BJ (cell line): ENCODE data around the gene CCDC187. TPM values are rescaled to one million over a fixed set of nuclear protein-coding genes. Genes with fewer than 3 reads are reported as not detected.

Experiments used
- CTCF ChIA-PET: fragments of 350-600 bp; formaldehyde crosslinking; extraction: SDS; loops from one replicate; lab custom pipeline; 2021; ENCODE audit warnings: antibody characterized with exemption, inconsistent platforms; lab: Yijun Ruan, JAX
- POLR2A ChIA-PET: fragments of 300-600 bp; sonication (Branson Sonifier 250); formaldehyde crosslinking; extraction: SDS; loops from one replicate; lab custom pipeline; 2021; ENCODE audit warnings: antibody characterized with exemption; lab: Charles Lee
- DNase-seq: peaks from one replicate; pipeline ENCODE4 v3.0.0-alpha.2; 2011; ENCODE audit warnings: low read depth
- H3K27me3 ChIP-seq: 2 replicates; pipeline ENCODE4 v1.6.0; 2011; ENCODE audit warnings: low read length; ENCODE audit not compliant: control insufficient read depth, insufficient read depth
- H3K36me3 ChIP-seq: 2 replicates; pipeline ENCODE4 v1.5.1; 2011; ENCODE audit warnings: low read length; ENCODE audit not compliant: control insufficient read depth, insufficient read depth
- H3K4me3 ChIP-seq: 2 replicates; pipeline ENCODE4 v1.5.1; 2011; ENCODE audit warnings: low read depth, mild to moderate bottlenecking, control low read depth, low read length
- CTCF ChIP-seq: IDR thresholded peaks from 2 replicates; pipeline ENCODE4 v1.5.1; 2011; ENCODE audit warnings: low read depth, mild to moderate bottlenecking, control low read depth, inconsistent platforms, low read length, moderate library complexity; ENCODE audit not compliant: insufficient read depth
- polyA plus RNA-seq: library from polyadenylated mRNA; depleted of rRNA; stranded (reverse); fragments of >200 nt; gene quantifications from 2 replicates; pipeline ENCODE4 v1.2.3, GENCODE V29; 2011

CCDC187 gene
- polyA plus RNA-seq, 1 experiment, result not detected

- CTCF ChIA-PET, result interaction anchor here (1.0 kb wide), 1 partner anchor 15 kb away, joined by 3 read pairs; no protein-coding TSS in a partner anchor
- Histone ChIP-seq H3K36me3 (peaks cover 17% of the 10 kb centered on the region), H3K27me3 (no peaks in the 10 kb centered on the region), H3K4me3 (no peak overlapping the region)
- POLR2A ChIA-PET, result no interaction called here
- TF ChIP-seq CTCF, result no peak
- DNase-seq, result no peak
Observed at GRCh38 chr9:136211441-136212344, 92.2 kb downstream of the CCDC187 start.

DNA sequence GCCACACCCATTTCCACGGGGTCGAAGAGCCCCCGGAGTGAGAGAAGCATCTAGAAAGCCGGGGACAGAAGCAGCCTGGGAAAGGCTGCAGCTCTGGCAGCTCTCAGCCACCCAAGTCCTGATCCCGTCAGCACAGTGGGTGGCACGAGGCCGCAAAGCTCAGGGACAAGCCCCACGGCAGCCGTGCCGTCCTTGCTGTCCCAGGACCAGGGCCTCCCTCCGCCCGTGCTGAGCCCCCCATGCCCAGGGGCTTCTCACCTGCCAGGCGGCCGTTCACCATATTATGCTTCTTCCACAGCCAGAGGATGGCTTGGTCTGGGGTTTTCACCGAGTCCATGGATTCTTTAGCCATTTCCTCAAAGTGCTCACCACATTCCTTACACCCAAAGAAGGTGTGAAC, 92.9 kb downstream of the CCDC187 start:
- CTCF ChIA-PET, result interaction anchor here (1.1 kb wide), 1 partner anchor 14 kb away, joined by 3 read pairs; no protein-coding TSS in a partner anchor

DNA sequence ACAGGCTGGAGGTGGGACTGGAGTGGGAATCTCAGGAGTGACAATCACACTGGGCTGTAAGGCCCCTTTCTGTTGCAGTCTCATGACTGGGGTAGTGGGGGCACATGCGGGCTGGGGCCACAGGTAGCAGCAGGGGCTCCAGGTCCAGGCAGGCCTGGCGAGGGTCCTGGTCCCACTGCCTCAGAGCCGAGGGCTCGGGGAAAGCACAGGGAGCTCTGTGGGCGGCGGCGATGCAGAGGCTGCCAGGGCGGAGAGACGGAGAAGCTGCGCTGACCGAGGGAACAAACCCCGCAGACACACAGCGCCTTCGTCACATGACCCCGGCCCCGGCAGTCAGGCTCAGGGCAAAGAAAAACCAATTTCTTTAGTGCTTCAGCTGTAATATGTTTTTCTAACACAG, 93.6 kb downstream of the CCDC187 start:
- no peak for DNase-seq
- Histone ChIP-seq H3K4me3 (no peak overlapping the region), H3K27me3 (no peaks in the 10 kb centered on the region; the same call in 1 of the 2 replicates), H3K36me3 (peaks cover 14% of the 10 kb centered on the region)
- ChIA-PET POLR2A (no interaction called here), CTCF (interaction anchor here (1.1 kb wide), 1 partner anchor 14 kb away, joined by 3 read pairs; no protein-coding TSS in a partner anchor)
- TF ChIP-seq CTCF, result no peak

More for the DNA sequence above, 92.9 kb downstream of the CCDC187 start:
- POLR2A ChIA-PET, result no interaction called here
- Histone ChIP-seq H3K4me3 (no peak overlapping the region), H3K36me3 (peaks cover 16% of the 10 kb centered on the region), H3K27me3 (no peaks in the 10 kb centered on the region)
- DNase-seq, result no peak
- no peak for TF ChIP-seq CTCF

DNA sequence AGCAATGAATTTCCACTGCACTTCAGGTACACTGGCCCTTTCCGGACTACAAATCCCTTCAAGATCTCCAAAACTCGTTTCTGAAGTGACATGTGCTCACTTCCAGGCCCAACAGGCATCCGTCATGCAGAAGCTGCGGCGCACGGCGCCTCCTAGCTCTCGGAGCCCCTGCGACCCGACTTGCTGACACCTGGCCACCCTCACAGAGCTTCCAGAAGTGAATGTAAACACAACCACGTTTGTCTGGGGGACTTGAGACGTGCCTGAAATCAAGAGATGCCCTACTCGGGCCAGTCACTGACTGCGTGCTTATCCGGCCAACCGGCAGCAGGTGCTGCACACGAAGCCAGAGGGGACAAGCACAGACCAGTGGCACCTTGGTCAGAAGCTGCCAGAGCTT, 94.1 kb downstream of the CCDC187 start:
- ChIA-PET CTCF (interaction anchor here (1.1 kb wide), 1 partner anchor 15 kb away, joined by 3 read pairs; no protein-coding TSS in a partner anchor), POLR2A (no interaction called here)
- TF ChIP-seq CTCF, result no peak
- Histone ChIP-seq H3K36me3 (peaks cover 12% of the 10 kb centered on the region), H3K4me3 (no peak overlapping the region), H3K27me3 (no peaks in the 10 kb centered on the region; the same call in 1 of the 2 replicates)
- DNase-seq, result no peak

DNA sequence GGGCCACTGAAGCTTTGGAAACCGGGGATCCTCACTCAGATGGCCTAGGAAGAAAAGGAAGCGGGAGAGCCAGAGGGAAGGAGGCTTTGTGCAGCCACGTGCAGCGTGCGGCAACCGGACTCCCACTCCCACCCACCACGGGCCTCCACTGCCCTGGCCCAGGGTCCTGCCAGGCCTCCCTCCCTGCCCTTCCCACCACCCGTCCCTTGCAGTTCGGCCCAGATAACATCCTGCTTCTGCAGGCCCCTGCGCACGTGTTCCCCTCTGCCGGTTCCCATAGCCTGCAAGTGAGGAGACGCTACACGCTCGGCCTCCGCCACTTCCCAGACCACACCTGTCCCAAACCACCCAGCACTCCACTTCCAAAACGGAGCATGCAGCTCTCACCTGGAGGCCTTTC, 94.7 kb downstream of the CCDC187 start:
- ChIA-PET CTCF (no interaction called here), POLR2A (no interaction called here)
- H3K4me3 ChIP-seq, result no peak overlapping the region
- H3K36me3 ChIP-seq, result peaks cover 7% of the 10 kb centered on the region
- TF ChIP-seq CTCF, result no peak
- DNase-seq, result no peak
- peaks cover 4% of the 10 kb centered on the region for H3K27me3 ChIP-seq
